Stimulated activated CD8-positive, alpha-beta memory T cell treated with anti-CD3 and anti-CD28 coated beads, Interleukin-7, amount 100 ng/mL, for 1 hour (primary cell): ENCODE results near the gene NAV2.

Experiments used
- DNase-seq, 2 donors: peaks; one replicate each; pipeline ENCODE4 v3.0.0-alpha.2; 2020; ENCODE audit warnings: low read depth in 2 of 2

Gene NAV2

DNA sequence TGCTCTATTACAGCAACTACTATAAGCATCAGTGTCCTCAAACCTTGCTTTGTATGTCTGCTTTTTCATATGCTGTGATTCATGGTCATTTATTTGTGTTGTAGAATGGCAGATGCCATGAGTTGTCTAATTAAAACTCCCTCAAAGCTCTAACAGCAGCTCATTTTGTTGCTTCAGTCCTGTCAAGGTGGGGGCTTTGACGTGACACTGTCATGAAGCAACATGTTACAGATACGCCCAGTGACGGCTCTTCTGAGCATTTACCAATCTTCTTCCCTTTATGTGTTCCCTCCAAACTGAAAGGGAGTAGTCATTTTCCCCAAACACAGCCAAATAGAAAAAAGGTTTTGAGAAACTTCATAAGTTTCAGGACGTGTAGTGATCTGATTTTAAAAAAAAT lies 340.9 kb downstream of the NAV2 start:
- no peak for DNase-seq

DNA sequence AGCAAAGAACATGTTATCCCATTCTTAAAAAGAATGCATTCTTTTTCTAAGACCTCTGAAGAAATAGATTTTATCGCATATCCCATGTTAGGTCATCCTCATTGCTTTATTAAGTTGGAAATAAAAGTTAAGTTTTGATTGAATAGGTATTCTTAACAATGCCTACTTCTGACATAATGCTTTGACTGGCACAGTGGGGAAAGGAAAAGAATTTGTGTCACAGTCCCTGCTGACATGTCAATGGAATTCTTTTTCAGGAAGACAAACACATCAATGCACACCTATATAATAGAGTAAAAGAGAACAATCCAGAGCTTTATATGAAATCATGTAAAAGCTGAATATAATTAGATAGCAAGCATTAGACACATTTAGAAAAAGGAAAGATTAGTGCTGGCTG lies 341.9 kb downstream of the NAV2 start:
- DNase-seq, result no peak

DNA sequence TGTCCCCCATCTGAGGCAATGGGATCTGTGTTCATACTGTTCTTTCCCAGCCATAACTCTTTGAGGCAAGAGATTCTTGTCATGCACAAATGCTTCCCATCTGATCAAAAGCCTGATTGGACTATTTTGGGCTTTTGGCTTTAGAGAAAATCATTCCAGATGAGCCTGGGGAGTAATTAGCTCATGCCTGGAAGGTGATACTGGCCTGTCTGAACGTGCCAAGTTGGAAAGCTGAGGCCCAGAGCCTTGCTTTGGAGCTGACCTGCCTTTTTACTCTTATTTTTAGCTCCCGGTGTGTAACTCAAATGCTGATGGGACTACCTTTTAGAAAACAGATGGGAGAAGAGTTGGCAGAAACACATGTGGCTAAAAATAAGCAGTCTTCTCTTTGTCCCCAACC lies 342.7 kb downstream of the NAV2 start:
- DNase-seq, result no peak

DNA sequence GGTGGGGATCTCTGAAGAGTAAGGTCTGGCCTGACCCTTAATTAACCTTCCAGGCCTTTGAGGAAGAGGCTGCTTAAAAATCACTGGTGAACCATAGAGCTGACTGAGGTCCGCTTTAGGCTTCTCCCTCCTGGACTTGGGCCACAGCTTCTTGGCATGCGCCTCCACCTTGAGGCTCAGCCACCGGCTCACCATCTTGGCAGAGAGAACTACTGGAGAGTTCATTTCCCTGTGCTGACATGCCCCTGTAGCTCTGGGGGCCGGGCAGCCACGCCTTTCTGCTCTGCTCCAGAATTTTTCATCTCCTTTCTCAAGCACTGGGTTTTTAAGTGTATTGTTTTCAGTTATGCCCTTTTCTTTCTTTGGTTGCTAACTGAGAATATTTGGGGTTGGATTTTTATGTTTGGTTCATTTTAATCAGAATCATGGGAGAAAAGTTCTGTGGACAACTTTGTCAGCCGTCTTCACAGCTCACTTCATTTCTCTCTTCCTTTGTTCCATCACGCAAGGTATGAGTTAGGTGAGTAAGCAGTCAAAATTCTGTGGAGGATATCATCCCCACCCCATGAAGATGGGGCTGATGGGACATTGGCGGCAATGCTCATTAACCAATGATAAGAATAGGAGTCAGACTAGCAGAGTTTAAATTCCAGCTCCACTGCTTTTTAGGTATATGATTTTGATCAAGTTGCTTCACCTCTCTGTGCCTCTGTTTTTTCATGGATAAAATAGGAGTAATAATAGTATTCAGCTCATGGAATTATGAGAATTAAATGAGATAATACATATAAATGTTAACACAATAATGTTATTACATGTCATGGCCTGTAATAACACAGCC lies 343.7 kb downstream of the NAV2 start:
- DNase-seq, result no peak

DNA sequence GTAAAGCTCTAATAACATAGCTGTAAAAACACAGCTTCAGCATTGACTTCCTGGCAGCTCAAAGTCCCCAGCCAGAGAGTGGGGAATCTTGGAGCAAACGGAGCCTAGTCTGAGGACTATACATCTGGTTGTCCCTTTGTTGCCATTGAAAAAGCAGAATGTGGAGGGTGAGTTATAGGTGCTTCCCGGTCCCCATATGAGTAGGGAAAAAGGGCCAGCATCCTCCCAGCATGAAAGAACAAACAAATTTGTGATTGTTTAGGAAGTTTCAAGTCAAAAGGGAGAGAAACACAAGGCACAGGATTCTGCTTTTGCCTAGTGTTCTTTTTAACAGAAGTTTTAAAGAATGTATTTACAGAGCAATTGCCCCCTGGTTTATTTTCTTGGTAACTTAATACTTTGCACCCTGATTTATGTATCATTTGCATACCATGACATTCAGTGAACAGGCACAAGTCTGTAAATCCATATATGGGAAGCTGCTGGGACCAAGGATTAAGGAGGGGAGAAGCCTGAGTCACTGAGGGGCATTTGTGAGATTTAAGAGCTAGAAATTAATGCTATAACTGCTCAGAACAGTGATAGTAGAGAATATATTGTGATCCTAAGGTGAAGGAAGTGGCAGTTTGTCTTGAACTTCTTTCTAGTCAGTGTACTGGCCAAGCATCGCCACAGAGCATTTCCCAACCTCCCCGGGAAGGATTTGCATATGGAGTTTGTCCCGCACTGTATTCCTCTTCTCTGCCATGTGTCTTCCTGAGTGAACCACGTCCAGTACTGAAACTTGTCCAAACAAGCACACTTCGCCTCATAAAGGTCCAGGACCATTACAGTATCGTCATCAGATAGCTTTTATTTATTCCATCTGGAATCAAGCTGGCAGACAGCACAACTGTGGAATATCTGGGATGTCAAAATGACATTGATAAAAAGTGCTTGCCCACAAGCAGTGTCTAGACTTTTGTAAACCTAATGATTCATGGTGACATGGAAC lies 344.6 kb downstream of the NAV2 start:
- DNase-seq, result no peak

DNA sequence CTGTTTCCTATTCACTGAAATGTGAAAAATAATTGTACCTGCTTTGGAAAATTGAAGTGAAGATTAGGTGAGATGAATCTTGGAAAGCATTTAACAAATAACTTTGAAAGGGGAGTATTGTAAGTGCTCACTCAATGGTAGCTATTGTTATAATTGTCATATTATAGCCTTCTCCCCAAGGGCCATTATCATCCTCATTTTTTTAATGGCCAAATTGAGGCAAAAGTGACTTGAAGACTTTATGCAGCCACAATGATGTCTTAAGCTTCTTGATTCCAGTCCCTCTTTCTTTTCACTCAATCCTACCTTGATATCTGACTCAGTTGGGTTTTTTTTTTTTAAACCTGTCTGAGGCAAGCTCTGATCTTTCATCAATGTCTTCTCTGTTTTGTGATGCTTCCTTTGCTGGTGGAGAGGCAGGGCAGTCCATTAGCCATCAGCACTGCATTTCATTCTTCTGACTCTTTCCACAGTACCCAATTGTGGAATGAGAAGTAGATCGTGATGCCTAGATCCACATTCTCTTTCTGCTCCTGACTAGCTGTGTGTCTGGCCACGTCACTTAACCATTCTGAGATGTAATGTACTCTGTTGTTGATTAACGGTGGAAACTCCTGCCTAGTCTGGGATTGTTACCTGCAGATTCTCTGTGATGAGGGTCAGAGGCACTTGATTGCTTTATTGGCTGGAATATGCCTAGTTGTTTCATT lies 346.3 kb downstream of the NAV2 start:
- DNase-seq, result no peak

DNA sequence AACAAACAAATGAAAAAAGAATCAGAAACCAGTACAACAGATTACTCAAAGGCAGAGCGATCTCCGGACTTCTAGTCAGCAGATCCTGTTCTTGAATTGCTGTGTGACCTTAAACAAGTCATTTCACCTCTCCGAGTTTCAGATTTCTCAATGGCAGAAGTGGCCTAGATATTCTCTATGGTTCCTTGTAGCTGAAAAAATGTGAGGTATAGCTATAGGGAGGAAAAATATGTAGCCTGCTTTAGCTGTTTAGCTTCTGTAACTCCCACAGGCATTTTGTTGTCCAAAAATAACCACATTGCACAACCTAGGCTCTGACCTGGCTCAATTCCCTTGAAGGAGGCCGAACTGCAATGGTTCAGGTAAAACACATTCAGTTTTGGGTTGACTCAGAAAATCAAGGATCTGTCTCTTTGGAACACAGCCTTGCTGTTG lies 347.0 kb downstream of the NAV2 start:
- DNase-seq, result no peak

DNA sequence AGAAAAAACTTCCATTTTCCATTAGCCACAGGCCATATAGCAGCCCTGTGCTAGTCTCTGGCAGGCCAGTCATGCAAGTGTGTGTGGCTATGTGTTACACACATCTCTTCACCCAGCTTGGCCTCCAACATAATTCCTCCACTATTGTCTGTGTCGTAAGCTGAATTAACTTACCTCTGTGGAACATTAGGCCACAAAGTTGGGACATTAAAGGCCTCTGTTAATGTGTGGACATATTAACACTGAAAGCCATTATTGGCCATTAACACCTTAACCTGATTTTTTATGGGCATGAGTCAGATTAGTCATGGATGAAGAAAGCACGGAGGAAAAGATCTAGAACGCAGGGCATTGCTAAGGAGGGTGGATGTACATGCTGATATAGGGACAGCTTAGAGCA lies 347.5 kb downstream of the NAV2 start:
- DNase-seq, result no peak

DNA sequence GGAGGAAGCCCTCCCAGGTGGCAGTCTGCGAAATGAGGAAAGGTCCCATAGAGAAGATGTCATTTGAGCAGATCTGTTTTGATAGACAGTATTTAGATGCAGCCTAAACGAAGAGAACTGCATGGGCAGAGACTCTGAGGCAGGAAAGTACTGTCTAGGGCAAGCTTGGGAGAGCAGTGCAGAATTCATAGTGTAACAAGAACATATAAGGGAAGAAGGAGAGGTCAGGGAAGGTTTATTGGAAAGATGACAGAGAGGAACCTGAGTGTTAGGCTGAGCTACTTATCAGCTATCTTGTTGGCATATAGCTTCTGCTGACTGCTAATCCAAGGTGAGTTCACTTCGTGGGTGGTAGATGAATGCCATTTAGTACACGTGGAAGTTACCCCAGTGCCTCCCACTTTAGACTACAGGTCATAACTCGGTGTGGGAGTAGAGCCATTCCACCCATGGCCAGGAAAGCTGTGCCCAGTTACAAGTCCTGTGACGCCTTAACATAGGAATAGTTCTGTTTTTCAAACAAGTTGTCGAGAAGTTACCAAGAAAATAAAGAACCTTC lies 348.1 kb downstream of the NAV2 start:
- DNase-seq, result no peak

DNA sequence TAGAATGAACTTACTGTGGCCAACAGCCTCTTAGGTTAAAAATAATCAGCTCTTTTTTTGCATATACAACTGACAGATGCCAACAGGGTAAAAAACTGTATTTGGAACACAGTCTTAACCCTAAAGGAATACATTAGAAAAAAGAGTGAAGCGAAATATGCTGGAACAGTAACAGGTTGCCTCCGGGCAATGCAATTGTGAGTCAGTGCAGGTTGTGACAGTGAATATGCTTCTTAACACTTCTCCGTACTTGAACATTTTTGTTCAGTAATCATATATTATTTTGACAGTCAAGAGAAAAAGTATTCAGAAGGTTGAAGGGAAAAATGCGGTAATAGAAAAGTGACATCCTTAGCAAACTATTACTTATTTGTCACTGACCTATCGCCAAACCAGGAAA lies 349.1 kb downstream of the NAV2 start:
- DNase-seq, result no peak

DNA sequence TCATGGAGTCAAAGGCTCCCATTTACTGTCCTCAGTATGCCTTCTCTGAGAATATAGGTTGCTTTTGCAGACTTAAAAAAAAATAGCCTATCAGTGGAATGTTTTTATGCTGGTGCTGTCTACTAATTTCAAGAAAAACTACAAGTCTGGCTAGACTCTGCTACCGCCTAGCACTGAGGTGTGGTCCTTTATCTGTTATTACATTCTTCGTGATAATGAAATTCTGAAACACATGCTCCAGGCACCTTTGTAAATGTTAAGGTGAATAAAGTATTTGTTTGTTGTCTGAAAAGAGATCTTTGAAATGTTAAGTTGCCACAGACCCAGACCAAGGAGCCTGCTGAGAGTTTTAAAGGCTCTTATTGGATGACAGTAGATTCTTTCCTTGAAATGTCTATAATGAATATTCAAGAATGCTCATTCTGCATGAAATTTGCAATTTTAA lies 352.3 kb downstream of the NAV2 start:
- DNase-seq, result no peak

DNA sequence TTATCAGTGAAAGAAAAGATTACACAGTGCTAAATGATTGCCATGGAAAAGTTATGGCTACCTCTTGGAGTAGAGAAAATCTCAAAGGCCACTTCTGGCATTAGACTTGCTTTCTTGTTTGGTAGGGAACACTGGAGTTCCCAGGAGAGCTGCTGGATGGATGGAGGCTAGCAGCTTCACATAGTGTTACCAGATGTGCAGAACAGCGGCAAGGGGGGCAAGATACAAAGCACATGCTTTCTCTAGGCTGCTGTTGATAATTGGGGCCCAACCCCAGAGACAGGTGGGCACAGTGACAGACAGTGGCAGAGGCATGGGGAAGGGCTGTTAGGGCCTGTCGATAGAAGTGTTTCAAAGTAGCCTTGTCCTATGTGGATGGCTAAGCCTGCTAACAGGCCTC lies 352.8 kb downstream of the NAV2 start:
- DNase-seq, result no peak

DNA sequence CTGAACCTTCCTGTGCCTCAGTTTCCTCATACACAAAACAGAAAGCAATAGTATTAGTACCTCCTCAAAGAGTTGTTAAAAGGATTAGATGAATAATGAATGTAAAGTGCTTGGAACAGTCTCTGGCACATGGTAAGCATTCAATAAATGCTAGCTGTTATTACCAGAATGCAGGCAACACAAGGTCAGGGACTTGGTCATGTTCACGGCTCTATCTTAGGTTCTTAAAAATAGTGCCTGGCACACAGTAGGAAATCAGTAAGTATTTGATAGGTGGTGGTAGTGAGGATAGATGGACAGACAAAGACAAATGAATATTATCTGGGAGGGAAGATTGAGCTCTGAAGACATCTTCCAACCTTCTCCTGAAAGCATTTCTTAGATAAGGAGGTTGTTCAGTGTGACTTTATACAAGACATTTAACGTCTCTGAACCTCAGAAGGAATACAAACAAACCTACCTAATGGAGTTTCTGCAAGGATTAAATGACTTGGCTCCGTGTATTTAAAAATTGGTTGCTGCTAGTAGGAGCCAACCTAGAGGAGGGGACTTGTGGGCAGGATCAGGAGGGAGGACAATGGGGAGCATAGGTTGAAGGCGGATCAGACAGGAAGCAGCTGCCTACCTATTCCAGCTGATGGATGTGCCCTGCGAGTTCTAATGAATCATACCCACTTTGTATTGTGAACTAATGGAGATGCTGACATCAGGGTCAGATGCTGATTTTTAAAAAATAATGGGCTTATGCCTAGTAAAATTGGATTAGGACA lies 353.6 kb downstream of the NAV2 start:
- DNase-seq, result no peak

DNA sequence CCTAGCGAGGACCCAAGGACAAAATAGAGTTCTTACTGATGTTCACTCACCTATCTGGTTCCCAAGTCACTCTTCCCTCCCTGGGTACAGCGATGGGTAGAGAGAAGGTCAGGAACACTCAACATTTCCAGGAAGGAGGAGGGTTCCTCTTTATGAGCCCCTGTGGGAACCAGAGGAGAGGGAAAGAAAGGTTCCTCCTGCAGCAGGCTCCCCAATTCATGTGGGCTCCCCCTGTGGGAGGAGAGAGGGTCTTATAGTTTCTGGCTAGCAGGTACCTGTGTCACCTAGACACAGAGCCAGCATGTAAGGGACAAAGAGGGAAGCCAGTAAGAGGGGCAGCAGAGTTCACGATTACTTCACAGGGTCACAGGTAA lies 354.1 kb downstream of the NAV2 start:
- DNase-seq, result no peak

DNA sequence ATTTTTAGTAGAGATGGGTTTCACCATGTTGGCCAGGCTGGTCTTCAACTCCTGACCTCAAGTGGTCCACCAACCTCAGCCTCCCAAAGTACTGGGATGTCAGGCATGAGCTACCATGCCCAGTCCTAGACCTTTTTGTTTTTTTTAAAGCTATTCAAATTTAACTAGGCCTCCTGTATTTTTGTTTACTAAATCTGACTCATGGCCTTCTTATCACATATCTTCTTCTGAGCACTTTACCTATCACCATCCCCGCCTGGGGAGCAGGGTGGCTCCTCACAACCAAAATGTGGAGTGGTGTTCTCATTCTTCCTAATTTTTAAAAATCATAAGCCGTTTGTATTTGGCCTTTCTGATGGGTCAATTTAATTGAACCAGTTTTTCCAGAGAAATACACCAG lies 355.0 kb downstream of the NAV2 start:
- DNase-seq, result no peak

DNA sequence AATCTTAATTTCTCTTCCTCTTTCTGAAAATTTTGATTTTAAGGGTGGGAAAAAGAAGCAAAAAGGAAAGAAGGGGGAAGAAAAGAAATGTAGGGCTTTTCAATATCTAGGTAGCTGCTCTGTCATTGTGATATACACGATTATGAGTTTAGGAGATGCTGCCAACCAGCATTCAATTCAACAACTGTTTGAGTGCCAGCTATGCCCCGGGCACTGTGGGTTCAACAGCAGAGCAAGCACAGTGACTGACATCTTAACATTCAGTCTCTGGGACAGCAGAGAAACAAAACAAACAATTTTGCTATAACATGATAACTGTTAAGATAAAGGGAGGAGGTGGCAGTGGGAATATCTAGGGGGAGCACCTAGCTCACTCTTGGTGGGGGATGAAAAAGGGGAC lies 356.1 kb downstream of the NAV2 start:
- DNase-seq, result no peak

DNA sequence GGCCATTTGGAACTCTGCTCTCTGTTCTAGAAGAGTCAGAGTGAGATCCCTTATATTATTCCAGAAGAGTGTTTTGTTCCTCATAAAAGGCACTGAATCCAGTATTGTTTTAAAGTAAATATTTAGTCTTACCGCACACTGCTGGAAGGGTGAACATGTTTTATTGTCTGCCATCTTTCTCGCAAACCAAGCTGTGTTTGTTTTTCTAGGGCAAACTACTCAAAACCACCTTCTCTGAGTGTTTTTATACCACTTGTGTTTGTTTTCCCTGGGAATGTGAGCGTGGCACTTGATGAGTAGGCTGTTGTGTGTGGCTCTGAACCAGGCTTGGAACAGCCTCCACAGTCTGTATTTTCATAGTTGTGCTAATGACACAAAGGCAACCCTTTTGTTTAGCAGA lies 357.8 kb downstream of the NAV2 start:
- no peak for DNase-seq

DNA sequence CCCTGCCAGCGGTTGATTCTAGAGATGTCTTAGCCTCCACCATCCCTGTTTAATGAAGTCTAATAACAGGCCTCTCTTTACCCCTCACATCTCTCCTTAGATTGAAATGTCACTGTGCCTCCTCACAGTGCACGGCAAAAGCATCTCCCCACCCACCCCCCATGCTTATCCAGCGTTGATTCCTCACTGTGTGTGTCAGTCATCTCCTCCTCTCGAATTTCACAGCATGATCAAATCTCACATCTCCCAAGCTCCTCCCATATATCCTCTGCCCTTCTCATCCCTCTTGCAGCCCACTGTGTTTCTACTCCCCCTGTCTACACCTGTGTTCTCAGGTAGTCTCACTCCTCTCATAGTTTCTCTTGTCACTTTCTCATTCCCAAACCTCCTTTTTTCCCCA lies 363.0 kb downstream of the NAV2 start:
- no peak for DNase-seq

DNA sequence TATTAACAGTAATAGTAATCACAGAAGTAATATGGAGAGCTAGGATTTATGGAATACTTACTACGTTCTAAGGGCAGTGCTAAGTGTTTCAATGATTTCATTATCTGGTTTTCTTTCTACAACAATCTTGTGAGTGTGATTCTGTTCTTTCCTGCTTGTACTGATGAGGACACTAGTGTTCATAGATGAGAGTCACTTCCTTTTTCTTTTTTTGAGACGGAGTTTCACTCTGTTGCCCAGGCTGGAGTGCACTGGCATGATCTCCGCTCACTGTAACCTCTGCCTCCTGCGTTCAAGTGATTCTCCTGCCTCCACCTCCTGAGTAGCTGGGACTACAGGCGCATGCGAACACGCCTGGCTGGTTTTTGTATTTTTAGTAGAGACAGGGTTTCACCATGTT lies 366.2 kb downstream of the NAV2 start:
- no peak for DNase-seq

DNA sequence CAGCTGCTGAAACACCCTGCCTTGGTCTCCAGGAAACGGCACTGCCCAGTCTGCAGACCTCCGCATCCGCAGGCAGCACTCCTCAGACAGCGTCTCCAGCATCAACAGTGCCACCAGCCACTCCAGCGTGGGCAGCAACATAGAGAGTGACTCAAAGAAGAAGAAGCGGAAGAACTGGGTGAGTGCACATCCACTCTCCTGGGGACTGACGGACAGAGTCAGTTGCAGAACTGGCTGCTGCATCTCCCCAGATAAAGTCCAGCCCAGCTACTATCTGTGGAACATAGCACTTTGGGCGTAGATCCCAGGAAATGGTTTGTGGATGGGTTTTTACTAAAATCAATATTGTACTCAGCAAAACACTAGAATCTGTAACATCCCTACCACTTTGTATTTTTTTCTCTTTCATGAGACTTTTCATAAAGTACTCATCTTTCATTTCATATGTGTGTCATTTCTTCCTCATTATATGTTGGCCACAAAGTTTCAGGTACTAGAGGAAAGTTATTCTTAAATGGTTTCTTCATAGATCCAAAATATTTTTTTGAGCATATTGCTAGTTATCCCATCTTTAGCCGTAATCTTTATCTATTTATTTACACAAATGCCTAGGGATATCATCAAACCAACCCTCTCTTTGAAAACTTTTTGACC lies 367.5 kb downstream of the NAV2 start:
- DNase-seq, result no peak

DNA sequence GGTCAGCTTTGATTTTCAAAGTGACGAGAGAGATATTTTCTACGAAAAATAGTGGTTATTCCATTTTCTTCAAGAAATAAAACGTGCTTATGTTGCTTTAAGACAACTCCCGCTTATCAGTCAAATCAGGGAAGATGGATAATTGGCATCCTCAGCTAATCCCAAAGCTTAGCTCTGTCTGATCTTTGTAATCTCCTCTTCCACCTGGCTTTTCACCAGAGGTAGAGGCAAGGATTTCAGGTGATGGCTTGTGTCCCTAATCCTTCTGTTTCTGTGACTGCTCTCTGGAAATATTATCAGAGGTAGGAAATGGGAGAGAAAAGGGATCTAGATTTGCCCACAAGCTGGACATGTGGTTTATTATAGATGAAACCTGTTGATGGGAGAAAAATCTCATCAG lies 368.7 kb downstream of the NAV2 start:
- no peak for DNase-seq
